Measurements from ENCODE around the gene CDC20.

DNA sequence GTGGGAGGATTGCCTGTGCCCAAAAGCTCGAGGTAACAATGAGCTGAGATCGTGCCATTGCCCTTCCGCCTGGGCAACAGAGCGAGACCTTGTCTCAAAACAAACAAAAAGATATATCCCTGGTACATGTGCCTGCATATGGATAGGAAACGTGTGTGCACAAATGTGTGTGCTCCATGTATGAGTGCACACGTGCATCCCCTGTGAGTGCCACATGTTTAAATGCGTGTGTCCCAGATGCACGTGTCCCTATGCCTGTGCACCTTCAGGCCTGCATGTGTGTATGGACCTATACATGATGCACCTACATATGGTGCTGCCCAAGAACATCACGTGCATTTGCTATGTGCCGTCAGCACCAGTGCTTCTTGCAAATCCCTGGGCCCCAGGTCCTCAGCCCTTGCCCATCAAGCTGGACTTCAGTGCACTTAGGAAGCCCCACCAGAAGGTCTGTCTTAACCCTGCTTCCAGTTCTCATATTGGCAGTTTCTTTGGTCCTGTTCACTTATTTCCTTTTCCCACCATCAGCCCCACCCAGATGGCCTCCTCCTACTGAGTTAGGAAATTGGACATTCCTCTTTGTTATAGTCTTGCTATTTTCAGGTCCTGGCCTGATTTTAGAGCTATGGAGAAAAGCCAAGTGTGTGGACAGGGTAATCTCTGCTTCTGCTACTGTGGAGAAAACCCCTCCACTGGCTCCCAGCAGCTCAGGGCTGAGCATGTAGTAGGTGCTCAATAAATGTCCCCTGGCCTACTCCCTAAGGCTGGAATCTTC is 42.6 kb upstream of the CDC20 start:
- TF ChIP-seq POLR2AphosphoS5 (IDR thresholded peaks at IDR 0.05; ENCODE audit: low read depth, low read length) (no peak), POLR2A (IDR thresholded peaks at IDR 0.05; ENCODE audit: low read depth, low read length) (no peak), TAF1 (IDR thresholded peaks at IDR 0.05; ENCODE audit: borderline replicate concordance, low read depth, low read length) (no peak)

All from GM12892 (cell line).